ENCODE results near the gene SLC8A1. TPM values are rescaled to one million over a fixed set of nuclear protein-coding genes. Genes with fewer than 3 reads are reported as not detected.

The SLC8A1 gene
- total RNA-seq, 1 donor from 2014 or later = 9.6 TPM

GRCh38 chr2:40048506-40048905 lies 403.4 kb downstream of the SLC8A1 start:
- Histone ChIP-seq H3K4me2 (no peak overlapping the region), H2AFZ (replicated peaks) (no peak overlapping the region), H3K79me2 (ENCODE audit: low read depth) (no peaks in the 10 kb centered on the region), H3K4me3 (no peak overlapping the region), H3K27ac (no peak overlapping the region), H3K9me3 (ENCODE audit: low read depth) (no peaks in the 10 kb centered on the region), H3K27me3 (no peaks in the 10 kb centered on the region), H3F3A (ENCODE audit: low read depth) (no peaks in the 10 kb centered on the region), H3K36me3 (no peaks in the 10 kb centered on the region), H3K4me1 (no peaks in the 10 kb centered on the region), H3K9ac (no peak overlapping the region), H4K20me1 (ENCODE audit: low read depth) (no peaks in the 10 kb centered on the region)
- Mint-ChIP-seq H3K4me3 (no peak overlapping the region), H3K27me3 (ENCODE audit: insufficient read depth, low read depth) (peaks cover 2% of the 10 kb centered on the region), H3K27ac (no peak overlapping the region), H3K36me3 (no peaks in the 10 kb centered on the region), H3K4me1 (no peaks in the 10 kb centered on the region), H3K9me3 (no peaks in the 10 kb centered on the region)
- TF ChIP-seq EZH2 (IDR thresholded peaks at IDR 0.05) (no peak), CTCF (IDR thresholded peaks at IDR 0.05) (no peak), EZH2phosphoT487 (IDR thresholded peaks at IDR 0.05) (no peak)
- no peak for DNase-seq (ENCODE audit: low spot score)

- no peak overlapping the region for H3K4me3 Mint-ChIP-seq
- no peak overlapping the region for H2AFZ ChIP-seq (replicated peaks)
- H4K20me1 ChIP-seq (ENCODE audit: low read depth) = no peaks in the 10 kb centered on the region
- no peaks in the 10 kb centered on the region for H3F3A ChIP-seq (ENCODE audit: low read depth)
- TF ChIP-seq CTCF (IDR thresholded peaks at IDR 0.05) = no peak
- no peak for TF ChIP-seq EZH2phosphoT487 (IDR thresholded peaks at IDR 0.05)
- no peak for TF ChIP-seq EZH2 (IDR thresholded peaks at IDR 0.05)
- H3K27ac ChIP-seq = no peak overlapping the region
- no peaks in the 10 kb centered on the region for H3K9me3 ChIP-seq (ENCODE audit: low read depth)
- H3K36me3 Mint-ChIP-seq = no peaks in the 10 kb centered on the region
- H3K79me2 ChIP-seq (ENCODE audit: low read depth) = no peaks in the 10 kb centered on the region
- peaks cover 2% of the 10 kb centered on the region for H3K4me1 Mint-ChIP-seq
- no peaks in the 10 kb centered on the region for H3K9me3 Mint-ChIP-seq
- H3K27me3 ChIP-seq = no peaks in the 10 kb centered on the region
- H3K4me1 ChIP-seq = no peaks in the 10 kb centered on the region
- no peak overlapping the region for H3K4me2 ChIP-seq
- H3K27me3 Mint-ChIP-seq (ENCODE audit: insufficient read depth, low read depth) = peaks cover 2% of the 10 kb centered on the region
- no peak overlapping the region for H3K9ac ChIP-seq
- H3K27ac Mint-ChIP-seq = no peak overlapping the region
- no peak for DNase-seq (ENCODE audit: low spot score)
- no peak overlapping the region for H3K4me3 ChIP-seq
- no peaks in the 10 kb centered on the region for H3K36me3 ChIP-seq
Observed at GRCh38 chr2:40047406-40047805, 404.5 kb downstream of the SLC8A1 start.

Measured in neural progenitor cell (in vitro differentiated cells).